CD4-positive, alpha-beta T cell treated with Interleukin-4 for 4 hours (primary cell): ENCODE data around the gene MDH1.
"Not testable (repeated sequence)": the region's sequence is repeated elsewhere in the genome, so short reads cannot be mapped to it uniquely, and the experiment has no call there.

Source experiments
- DNase-seq: peaks from one replicate; pipeline ENCODE4 v3.0.0-alpha.2; 2020

Gene MDH1

GRCh38 chr2:63589148-63589958 lies 590 bp downstream of the MDH1 start:
- DNase-seq: no peak

- no peak for DNase-seq
Observed at GRCh38 chr2:63590626-63591408, 2.1 kb downstream of the MDH1 start.

- DNase-seq: no peak
Observed at GRCh38 chr2:63591566-63592175, 2.9 kb downstream of the MDH1 start.

- DNase-seq: no peak
Observed at GRCh38 chr2:63594660-63595059, 5.9 kb downstream of the MDH1 start.

- DNase-seq: no peak
Observed at GRCh38 chr2:63596401-63596883, 7.7 kb downstream of the MDH1 start.

- DNase-seq: no peak
Observed at GRCh38 chr2:63598981-63599380, 10.2 kb downstream of the MDH1 start.

GRCh38 chr2:63600881-63601460 lies 12.2 kb downstream of the MDH1 start:
- no peak for DNase-seq

- DNase-seq: no peak
Observed at GRCh38 chr2:63604666-63605065, 15.9 kb downstream of the MDH1 start.

- DNase-seq: not testable (repeated sequence)
Observed at GRCh38 chr2:63608865-63609264, 20.1 kb downstream of the MDH1 start.

GRCh38 chr2:63610525-63610924 lies 21.8 kb downstream of the MDH1 start:
- no peak for DNase-seq

GRCh38 chr2:63613391-63613901 lies 24.7 kb downstream of the MDH1 start:
- no peak for DNase-seq

- DNase-seq: no peak
Observed at GRCh38 chr2:63614448-63614968, 25.7 kb downstream of the MDH1 start.

GRCh38 chr2:63614983-63615945 lies 26.5 kb downstream of the MDH1 start:
- no peak for DNase-seq

GRCh38 chr2:63617366-63617765 lies 28.6 kb downstream of the MDH1 start:
- no peak for DNase-seq

- DNase-seq: no peak
Observed at GRCh38 chr2:63619328-63619727, 30.6 kb downstream of the MDH1 start.

GRCh38 chr2:63622751-63623150 lies 34.0 kb downstream of the MDH1 start:
- DNase-seq: no peak

GRCh38 chr2:63623763-63624162 lies 35.0 kb downstream of the MDH1 start:
- DNase-seq: not testable (repeated sequence)

- DNase-seq: no peak
Observed at GRCh38 chr2:63627866-63628265, 39.1 kb downstream of the MDH1 start.

GRCh38 chr2:63628403-63628942 lies 39.7 kb downstream of the MDH1 start:
- no peak for DNase-seq

- no peak for DNase-seq
Observed at GRCh38 chr2:63631501-63631900, 42.7 kb downstream of the MDH1 start.

- DNase-seq: no peak
Observed at GRCh38 chr2:63632382-63632781, 43.6 kb downstream of the MDH1 start.
